ENCODE measurements around the gene RD3L. TPM values are rescaled to one million over a fixed set of nuclear protein-coding genes. Genes with fewer than 3 reads are reported as not detected.

The RD3L gene
- total RNA-seq (2011; cell fraction: chromatin; rRNA removed; ENCODE audit: low replicate concordance), result not detected in 2 replicates
- not detected in 2 replicates for total RNA-seq (2011; cell fraction: nucleolus; rRNA removed)
- not detected in 2 replicates for total RNA-seq (2011; cell fraction: nucleoplasm; rRNA removed)
- total RNA-seq (2014; rRNA removed), result 0.14 TPM in 1 of 2 replicates, not detected in the other
- not detected in 2 replicates for total RNA-seq (2014; rRNA removed; fragmentation: Illumina TruSeq; extraction: Trizol)
- not detected in 2 replicates for total RNA-seq (2015; rRNA removed; fragmentation: Illumina TruSeq; extraction: Trizol)
- total RNA-seq (2021), result not detected in 2 replicates
- not detected in 2 replicates for polyA plus RNA-seq (2011; rRNA removed)
- polyA plus RNA-seq (2011; cell fraction: cytosol; rRNA removed), result not detected in 2 replicates
- polyA plus RNA-seq (2011; cell fraction: nucleus; rRNA removed), result not detected in 2 replicates
- not detected in 2 replicates for polyA plus RNA-seq (2012)
- polyA plus RNA-seq (2014; fragmentation: Illumina TruSeq; extraction: Trizol), result not detected in 2 replicates
- polyA plus RNA-seq (2014; fragmentation: Nextera tagmentation; extraction: Ambion mirVana), result not detected
- polyA plus RNA-seq (2014; rRNA removed), result not detected in 2 replicates
- polyA minus RNA-seq (2011; rRNA and poly(A)+ RNA removed), result not detected in 2 replicates
- polyA minus RNA-seq (2011; cell fraction: cytosol; rRNA and poly(A)+ RNA removed), result not detected in 2 replicates
- polyA minus RNA-seq (2011; cell fraction: nucleus; rRNA and poly(A)+ RNA removed), result not detected in 2 replicates
- percentile 19 among the genes with signal in this experiment for Bru-seq, nascent RNA
- not detected for BruChase-seq, experiment 1, labeled RNA remaining after a 2-hour chase
- BruChase-seq, experiment 2, labeled RNA remaining after a 6-hour chase, result not detected
- long read RNA-seq, experiment 1, result 0 reads
- long read RNA-seq, experiment 2, result 0 reads
- long read RNA-seq, experiment 3, result 0 reads

GRCh38 chr14:103941973-103942736 lies at the start of gene RD3L:
Gene RD3L, minus strand, starts transcription at chr14:103942529. Its CDS starts 834 bp downstream, at chr14:103941695.
- Histone ChIP-seq H3K4me1 (replicated peaks in 1 of 2; ENCODE audit: control insufficient read depth in 2 of 2, insufficient read depth in 2 of 2, low read length in 2 of 2) (peaks cover 0 to 13% of the 10 kb centered on the region in 2 experiments; a peak in 4 of 5 replicates), H3K27ac (ENCODE audit: extremely low read depth, low read depth, low read length) (peak within 1 kb of the TSS; percentile 87; the same call in 2 of the 3 replicates), H3K9me3 (replicated peaks; ENCODE audit: control insufficient read depth, insufficient read depth, low read depth, low read length) (no peaks in the 10 kb centered on the region), H3K4me2 (ENCODE audit: insufficient read depth, low read length) (peak within 1 kb of the TSS; percentile 56; the same call in 1 of the 2 replicates), H3K27me3 (ENCODE audit: control insufficient read depth in 2 of 2, insufficient read depth in 2 of 2, low read length in 2 of 2) (no peaks in the 10 kb centered on the region), H3K36me3 (ENCODE audit: control insufficient read depth, insufficient read depth, low read length) (no peaks in the 10 kb centered on the region), H3K4me3 (no peak within 1 kb of the TSS), H3K79me2 (ENCODE audit: control insufficient read depth, insufficient read depth, low read length) (no peaks in the 10 kb centered on the region), H2AFZ (ENCODE audit: low read depth, low read length) (peak within 1 kb of the TSS; percentile 84), H3K9ac (ENCODE audit: insufficient read depth in 1 of 2, low read depth in 2 of 2, low read length in 2 of 2) (no peak within 1 kb of the TSS; a peak in 2 of 4 replicates), H4K20me1 (replicated peaks; ENCODE audit: control insufficient read depth, insufficient read depth, low read length) (no peaks in the 10 kb centered on the region), H3K9me1 (ENCODE audit: control insufficient read depth, insufficient read depth, low read length) (no peaks in the 10 kb centered on the region)
- in situ Hi-C loops (cut with MboI) (no loop called here), intact Hi-C loops (cut with micrococcal nuclease) (no loop called here)
- DNase-seq (ENCODE audit: extremely low read depth in 1 of 4, low spot score in 3 of 4) (no peak), ATAC-seq (no peak), FAIRE-seq (no peak)
- 63% methylated on average over 14 of the region's 14 CpGs for WGBS (ENCODE audit: insufficient coverage, low coverage, missing lambda C conversion rate)
- ChIA-PET CTCF (ENCODE audit: low intra/inter-chr PET ratio) (no interaction called here), POLR2A (interaction anchor here (0.5 to 1.4 kb wide), 9 partner anchors 8 to 61 kb away, joined by 3 read pairs; no protein-coding TSS in a partner anchor)
- TF ChIP-seq RBM17 (IDR thresholded peaks at IDR 0.05; ENCODE audit: borderline replicate concordance, low read depth, low read length) (no peak), ZNF316 (IDR thresholded peaks at IDR 0.05) (peak; percentile 13; the same call in 1 of the 2 replicates)
- BruUV-seq (replicated peaks), result no TSS peak
